Measurements from ENCODE around the gene TBC1D20.

The TBC1D20 gene

GRCh38 chr20:418858-419365, 43.4 kb downstream of the TBC1D20 start:
- FAIRE-seq: no peak

- FAIRE-seq: no peak
Measured at GRCh38 chr20:417801-418342, 44.5 kb downstream of the TBC1D20 start.

GRCh38 chr20:416950-417800, 45.2 kb downstream of the TBC1D20 start:
- no peak for FAIRE-seq

GRCh38 chr20:415820-416322, 46.5 kb downstream of the TBC1D20 start:
- no peak for FAIRE-seq

- FAIRE-seq: no peak
Measured at GRCh38 chr20:414161-414560, 48.2 kb downstream of the TBC1D20 start.

GRCh38 chr20:412081-412480, 50.3 kb downstream of the TBC1D20 start:
- no peak for FAIRE-seq

- no peak for FAIRE-seq
Measured at GRCh38 chr20:409697-410559, 52.4 kb downstream of the TBC1D20 start.

GRCh38 chr20:408843-409696, 53.3 kb downstream of the TBC1D20 start:
- FAIRE-seq: no peak

- FAIRE-seq: no peak
Measured at GRCh38 chr20:407953-408842, 54.1 kb downstream of the TBC1D20 start, which contains the start of gene RBCK1. Gene RBCK1 (plus strand): TSS chr20:408299. CDS start chr20:408758, 459 bp downstream.

- FAIRE-seq: no peak
Measured at GRCh38 chr20:407133-407952, 55.0 kb downstream of the TBC1D20 start.

- FAIRE-seq: no peak
Measured at GRCh38 chr20:406200-407132, 55.9 kb downstream of the TBC1D20 start.

GRCh38 chr20:404088-404487, 58.2 kb downstream of the TBC1D20 start:
- no peak for FAIRE-seq

GRCh38 chr20:403582-403957, 58.8 kb downstream of the TBC1D20 start:
- no peak for FAIRE-seq

- no peak for FAIRE-seq
Measured at GRCh38 chr20:402898-403581, 59.3 kb downstream of the TBC1D20 start.

- FAIRE-seq: no peak
Measured at GRCh38 chr20:402496-402885, 59.8 kb downstream of the TBC1D20 start.

GRCh38 chr20:401682-402495, 60.4 kb downstream of the TBC1D20 start:
- no peak for FAIRE-seq

All from endometrium (tissue), 2 donors.